Right ventricle myocardium superior (tissue), 1 donor: ENCODE data around the gene DCHS1. TPM values are rescaled to one million over a fixed set of nuclear protein-coding genes. Genes with fewer than 3 reads are reported as not detected.
A peak's percentile ranks its signal among the peaks of the same experiment; 100 is the strongest.

ENCODE experiments used
- ATAC-seq: fragments of 200-7000 bp; cut with Tn5 transposase; one replicate; pipeline ENCODE4 v1.9.1; 2020; ENCODE audit warnings: mild to moderate bottlenecking; ENCODE audit not compliant: poor library complexity
- DNase-seq: peaks from one replicate; pipeline ENCODE4 v3.0.0-alpha.2; 2020
- intact Hi-C: fragments of 100-400 bp; cut with DNase I; formaldehyde crosslinking; loops from one replicate; pipeline ENCODE4 v1.11.2; 2022
- total RNA-seq: library from RNA; stranded (reverse); fragmentation: NEBNext Ultra II Directional; extraction: Animal tissue kit (Norgen Biotek cat#: 25700); gene quantifications from one replicate; pipeline ENCODE4 v1.2.1, GENCODE V29; 2021
- donor health status: DM: no; HTN: yes; CAD: no; lungs with severe emphysema.

DCHS1 gene
- total RNA-seq, 1 donor from 2014 or later = 9.6 TPM

GRCh38 chr11:6653656-6654055 lies 2.0 kb downstream of the DCHS1 start:
- DNase-seq = no peak
- intact Hi-C loops = no loop called here
- no peak for ATAC-seq

GRCh38 chr11:6653097-6653496 lies 2.5 kb downstream of the DCHS1 start:
- ATAC-seq (no peak), DNase-seq (no peak)
- intact Hi-C loops = no loop called here

GRCh38 chr11:6652182-6652581 lies 3.4 kb downstream of the DCHS1 start:
- no peak for DNase-seq
- ATAC-seq = no peak
- intact Hi-C loops = no loop called here

- intact Hi-C loops = no loop called here
- ATAC-seq (no peak), DNase-seq (no peak)
Measured at GRCh38 chr11:6650980-6651379, 4.6 kb downstream of the DCHS1 start.

GRCh38 chr11:6650104-6650503 lies 5.5 kb downstream of the DCHS1 start:
- intact Hi-C loops = no loop called here
- ATAC-seq (no peak), DNase-seq (no peak)

GRCh38 chr11:6648501-6648900 lies 7.1 kb downstream of the DCHS1 start:
- ATAC-seq = no peak
- intact Hi-C loops = no loop called here

GRCh38 chr11:6647836-6648235 lies 7.8 kb downstream of the DCHS1 start:
- no peak for ATAC-seq
- intact Hi-C loops = no loop called here

More at GRCh38 chr11:6648501-6648900, 7.1 kb downstream of the DCHS1 start:
- DNase-seq = peak; percentile 46

GRCh38 chr11:6646918-6647679 lies 8.5 kb downstream of the DCHS1 start:
- intact Hi-C loops = no loop called here
- ATAC-seq (peak; percentile 47), DNase-seq (peak; percentile 73)

More at GRCh38 chr11:6647836-6648235, 7.8 kb downstream of the DCHS1 start:
- DNase-seq = no peak

- ATAC-seq = peak; percentile 63
- DNase-seq = peak; percentile 47
- intact Hi-C loops = no loop called here
Measured at GRCh38 chr11:6646576-6646917, 9.1 kb downstream of the DCHS1 start.

- ATAC-seq (peak; percentile 77), DNase-seq (peak; percentile 87)
- intact Hi-C loops = no loop called here
Measured at GRCh38 chr11:6646071-6646470, 9.5 kb downstream of the DCHS1 start.

GRCh38 chr11:6642957-6643356 lies 12.7 kb downstream of the DCHS1 start:
- DNase-seq = no peak

GRCh38 chr11:6640985-6641701 lies 14.5 kb downstream of the DCHS1 start:
- intact Hi-C loops = no loop called here
- ATAC-seq = no peak
- no peak for DNase-seq

More at GRCh38 chr11:6642957-6643356, 12.7 kb downstream of the DCHS1 start:
- intact Hi-C loops = no loop called here
- no peak for ATAC-seq

- no peak for DNase-seq
- intact Hi-C loops = no loop called here
- no peak for ATAC-seq
Measured at GRCh38 chr11:6640036-6640984, 15.3 kb downstream of the DCHS1 start.

- ATAC-seq (no peak), DNase-seq (no peak)
- intact Hi-C loops = no loop called here
Measured at GRCh38 chr11:6638429-6638828, 17.2 kb downstream of the DCHS1 start.

GRCh38 chr11:6637871-6638270 lies 17.7 kb downstream of the DCHS1 start:
- DNase-seq = peak; percentile 58
- ATAC-seq = peak; percentile 60
- intact Hi-C loops = no loop called here

- intact Hi-C loops = no loop called here
- no peak for DNase-seq
- ATAC-seq = no peak
Measured at GRCh38 chr11:6636480-6636879, 19.1 kb downstream of the DCHS1 start.

- intact Hi-C loops = no loop called here
- ATAC-seq = peak; percentile 64
- DNase-seq = peak; percentile 84
Measured at GRCh38 chr11:6635082-6635932, 20.3 kb downstream of the DCHS1 start.

GRCh38 chr11:6634534-6634933 lies 21.1 kb downstream of the DCHS1 start:
- intact Hi-C loops = no loop called here
- no peak for ATAC-seq
- DNase-seq = no peak
